Measurements from ENCODE around the gene VIM.
"Not testable (repeated sequence)": the region's sequence is repeated elsewhere in the genome, so short reads cannot be mapped to it uniquely, and the experiment has no call there.

- not testable (repeated sequence) for TF ChIP-seq CTCF (IDR thresholded peaks at IDR 0.05); EZH2 (IDR thresholded peaks at IDR 0.05; ENCODE audit: borderline replicate concordance, insufficient read depth, low read depth, low read length, poor library complexity, severe bottlenecking)
Observed at GRCh38 chr10:17254543-17255050, 26.6 kb downstream of the VIM start.
